Suprapubic skin (tissue), 4 donors: ENCODE data around the gene CDK5RAP1.

ENCODE experiments used
- CTCF ChIP-seq, 2 donors: fragments of 200-600 bp in 1 of 2; fragments of 450-650 bp in 1 of 2; sonication (generic) in 1 of 2; IDR thresholded peaks; one replicate each; pipeline ENCODE4 v1.5.1; 2016 to 2019; ENCODE audit warnings: antibody characterized with exemption in 2 of 2, mild to moderate bottlenecking in 1 of 2, moderate library complexity in 1 of 2
- EP300 ChIP-seq: sonication (generic); formaldehyde crosslinking; IDR thresholded peaks from one replicate; pipeline ENCODE4 v1.6.1; 2017; ENCODE audit warnings: antibody characterized with exemption
- POLR2A ChIP-seq, 2 donors: fragments of 450-650 bp; IDR thresholded peaks; one replicate each; pipeline ENCODE4 v1.6.1; 2017; ENCODE audit warnings: antibody characterized with exemption in 2 of 2, mild to moderate bottlenecking in 2 of 2, moderate library complexity in 2 of 2
- POLR2AphosphoS5 ChIP-seq, 3 donors: sonication (generic); formaldehyde crosslinking; IDR thresholded peaks; one replicate each; pipeline ENCODE4 v1.6.1; 2017; ENCODE audit warnings: antibody characterized with exemption in 3 of 3

GRCh38 chr20:33373735-33374605, 27.3 kb downstream of the CDK5RAP1 start:
- TF ChIP-seq CTCF (IDR thresholded peaks at IDR 0.05) (no peak), POLR2A (IDR thresholded peaks at IDR 0.05) (no peak), POLR2AphosphoS5 (IDR thresholded peaks at IDR 0.05) (no peak), EP300 (no peak)
